NAMALWA (cell line): ENCODE measurements around the gene LRRC4C.

Source experiments
- DNase-seq: peaks from one replicate; pipeline ENCODE4 v3.0.0-alpha.2; 2015; ENCODE audit warnings: low spot score

The LRRC4C gene

GRCh38 chr11:40370821-40371616 lies 1088.4 kb downstream of the LRRC4C start:
- no peak for DNase-seq

- DNase-seq, result no peak
These were observed 1099.2 kb downstream of the LRRC4C start for GRCh38 chr11:40360206-40360798.

DNA sequence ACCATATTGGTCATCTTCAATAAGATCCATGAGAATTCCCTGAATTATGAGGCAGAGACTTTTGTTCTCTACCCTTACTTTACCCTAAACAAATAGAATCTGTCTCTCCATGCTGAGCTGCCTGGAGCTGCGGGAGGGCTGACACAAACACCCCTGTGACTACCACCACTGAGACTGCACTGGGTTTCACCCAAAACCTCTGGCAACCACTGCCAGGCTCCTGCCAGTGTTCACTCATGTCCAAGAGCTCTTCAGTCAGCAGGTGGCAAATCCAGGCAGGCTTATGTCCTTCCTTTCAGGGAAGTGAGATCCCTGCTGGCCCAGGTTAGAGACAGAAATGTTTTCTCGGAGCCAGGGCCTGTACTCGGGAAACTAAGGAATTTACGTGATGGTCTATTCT lies 1105.3 kb downstream of the LRRC4C start:
- no peak for DNase-seq

DNA sequence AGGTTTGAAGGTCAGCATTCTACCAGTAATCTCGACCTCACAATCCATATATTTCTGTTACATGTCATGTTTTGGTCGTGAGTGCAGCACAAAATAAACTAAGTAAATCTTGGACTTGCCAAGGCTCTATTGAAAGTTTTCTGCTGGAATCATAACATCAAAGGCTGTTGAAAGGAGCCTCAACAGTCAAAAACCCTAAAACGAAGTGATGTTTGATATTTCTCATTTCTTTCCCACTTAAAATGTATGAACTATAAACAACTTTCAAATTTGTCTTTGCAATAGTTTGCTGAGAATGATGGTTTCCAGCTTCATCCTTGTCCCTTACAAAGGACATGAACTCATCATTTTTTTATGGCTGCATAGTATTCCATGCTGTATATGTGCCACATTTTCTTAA lies 1118.5 kb downstream of the LRRC4C start:
- DNase-seq, result no peak

DNA sequence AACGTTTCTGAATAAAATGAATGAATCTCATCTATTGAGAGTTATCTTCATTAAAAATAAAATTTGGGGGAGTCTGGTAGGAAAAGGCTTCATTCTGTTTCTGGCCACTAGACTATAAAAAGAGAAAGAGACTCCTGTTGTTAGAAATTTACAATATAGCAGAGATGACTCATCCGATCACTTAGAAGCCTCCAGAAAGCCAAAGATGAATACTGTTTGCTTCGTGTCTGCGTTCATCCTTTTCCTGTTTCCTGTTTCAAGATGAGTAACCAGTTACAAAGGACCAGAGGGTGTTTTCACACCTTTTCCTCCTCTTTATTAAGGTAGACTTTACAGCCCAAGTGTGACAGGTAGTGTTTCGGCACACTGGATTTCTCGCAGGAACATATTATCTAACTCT lies 1120.7 kb downstream of the LRRC4C start:
- DNase-seq, result no peak

- DNase-seq, result no peak
These were observed 1121.4 kb downstream of the LRRC4C start for GRCh38 chr11:40338062-40338461.

DNA sequence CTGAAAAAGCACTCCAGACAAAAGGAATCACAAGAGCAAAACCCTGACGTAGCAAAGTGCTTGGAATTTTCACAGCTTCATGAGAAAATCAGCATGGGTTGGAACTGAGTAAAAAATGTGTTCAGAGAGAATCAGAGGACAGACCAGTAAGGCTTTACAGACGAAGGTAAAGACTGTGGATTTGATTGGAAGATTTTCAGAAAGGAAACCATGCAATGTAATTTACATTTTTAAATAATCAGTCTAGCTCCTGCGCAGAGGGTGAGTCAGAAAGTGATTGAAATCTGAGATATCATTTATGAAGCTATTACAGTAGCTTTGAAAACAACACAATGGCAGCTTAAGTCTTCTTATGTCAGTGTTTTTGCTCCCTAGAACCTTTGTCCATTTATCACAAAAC lies 1122.3 kb downstream of the LRRC4C start:
- DNase-seq, result no peak

DNA sequence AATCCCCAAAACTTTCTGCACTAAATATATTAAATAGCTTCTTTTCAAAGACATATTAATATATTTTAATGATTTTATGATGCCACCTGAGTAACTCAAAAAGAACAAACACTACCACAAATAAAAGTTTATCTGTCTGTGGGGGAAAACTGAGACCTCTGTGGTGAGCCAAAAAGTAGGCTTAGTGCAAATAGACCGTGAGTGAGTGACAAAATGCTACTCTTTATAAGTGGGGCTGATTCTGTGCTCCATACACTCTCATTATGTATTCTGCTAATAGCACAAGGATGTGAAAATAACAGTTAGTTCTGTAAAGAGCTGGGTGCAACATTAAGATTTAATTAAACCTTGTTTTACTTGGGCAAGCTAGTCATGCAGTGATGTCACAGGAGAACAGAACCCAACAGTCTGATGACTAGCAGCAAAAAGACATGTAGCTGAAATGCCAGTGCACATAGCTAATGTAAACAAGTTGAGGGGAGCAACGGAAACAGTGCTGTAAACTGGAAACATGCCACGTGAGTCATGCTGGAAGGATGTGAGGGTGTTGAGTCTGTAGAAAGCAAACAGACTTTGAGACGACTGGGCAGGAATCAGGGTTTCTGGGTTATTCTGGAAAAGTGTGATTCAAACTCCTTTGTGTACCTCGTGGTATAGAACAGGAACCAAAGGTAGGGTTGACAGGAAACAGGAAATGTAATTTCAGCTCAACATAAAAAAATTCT lies 1130.4 kb downstream of the LRRC4C start:
- no peak for DNase-seq

DNA sequence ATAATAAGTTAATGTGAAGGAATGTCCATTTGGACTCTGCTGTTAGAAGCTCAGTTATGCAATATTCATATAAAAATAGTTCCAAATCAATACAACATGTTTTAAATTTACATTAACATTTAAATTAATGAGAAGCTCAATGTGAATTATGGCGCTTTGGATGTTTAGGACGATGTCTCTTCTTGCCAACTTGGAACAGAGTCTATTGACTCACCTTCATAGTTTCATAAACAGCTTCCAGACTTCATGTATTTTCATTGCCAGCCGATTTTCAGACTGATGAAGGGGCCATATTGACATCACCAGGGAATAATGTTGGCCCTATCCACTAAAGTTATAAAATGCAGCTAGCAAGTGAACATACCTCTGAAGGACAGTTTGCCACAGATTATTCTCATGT lies 1136.2 kb downstream of the LRRC4C start:
- no peak for DNase-seq

GRCh38 chr11:40321537-40321936 lies 1137.9 kb downstream of the LRRC4C start:
- no peak for DNase-seq

DNA sequence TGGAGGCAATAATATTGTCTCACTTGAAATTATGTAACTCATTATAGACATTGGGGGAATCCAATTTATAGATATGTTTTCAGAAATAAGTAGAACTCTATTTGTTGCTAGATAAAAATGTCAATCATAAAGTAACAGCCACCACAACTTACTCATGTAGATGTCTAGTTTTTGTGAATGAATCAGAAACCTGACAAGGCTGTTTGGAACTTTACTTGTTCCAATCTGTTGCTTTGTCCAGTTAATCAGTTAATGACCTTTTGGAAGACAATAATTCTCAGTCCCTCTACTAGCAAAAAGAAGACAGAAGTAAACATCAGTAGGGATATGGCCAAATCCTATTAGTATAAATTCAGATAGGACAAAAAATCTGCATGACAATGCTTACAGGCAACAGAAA lies 1143.3 kb downstream of the LRRC4C start:
- no peak for DNase-seq

- no peak for DNase-seq
These were observed 1144.3 kb downstream of the LRRC4C start for GRCh38 chr11:40315122-40315521.

GRCh38 chr11:40314327-40314726 lies 1145.1 kb downstream of the LRRC4C start:
- DNase-seq, result no peak

- peak; percentile 52 for DNase-seq
These were observed 1152.4 kb downstream of the LRRC4C start for GRCh38 chr11:40306938-40307548.

DNA sequence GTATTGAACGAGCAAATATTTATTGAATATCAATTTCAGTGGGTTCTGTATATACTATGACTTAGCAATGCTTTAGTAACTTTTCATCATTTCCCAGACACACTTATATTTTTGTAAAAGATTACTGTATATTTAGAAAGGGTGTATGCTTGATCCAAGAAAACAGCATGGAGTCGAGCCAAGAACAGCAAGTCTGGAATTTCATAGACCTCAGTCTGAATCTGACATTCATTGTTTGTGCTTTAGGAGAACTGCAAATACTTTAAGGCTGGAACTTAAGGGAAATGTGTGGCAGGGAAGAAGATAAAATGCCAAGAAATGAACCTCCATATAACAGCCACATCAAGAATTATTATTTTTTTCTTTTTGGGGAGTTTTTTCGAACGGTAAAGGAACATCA lies 1156.8 kb downstream of the LRRC4C start:
- no peak for DNase-seq

- DNase-seq, result no peak
These were observed 1164.0 kb downstream of the LRRC4C start for GRCh38 chr11:40295466-40295865.

GRCh38 chr11:40294741-40295140 lies 1164.7 kb downstream of the LRRC4C start:
- no peak for DNase-seq

GRCh38 chr11:40294349-40294735 lies 1165.1 kb downstream of the LRRC4C start:
- no peak for DNase-seq

- peak; percentile 59 for DNase-seq
These were observed 1165.7 kb downstream of the LRRC4C start for GRCh38 chr11:40293655-40294348.

GRCh38 chr11:40292721-40293508 lies 1166.5 kb downstream of the LRRC4C start:
- no peak for DNase-seq

- DNase-seq, result no peak
These were observed 1167.7 kb downstream of the LRRC4C start for GRCh38 chr11:40291741-40292140.
